Stimulated activated CD8-positive, alpha-beta memory T cell treated with anti-CD3 and anti-CD28 coated beads, Interleukin-4, amount 100 ng/mL, for 24 hours (primary cell): ENCODE data around the gene MRS2.

Experiments
- DNase-seq: peaks from one replicate; pipeline ENCODE4 v3.0.0-alpha.2; 2020; ENCODE audit warnings: low read depth

The MRS2 gene

GRCh38 chr6:24431045-24431451, 28.3 kb downstream of the MRS2 start:
- DNase-seq: no peak

- no peak for DNase-seq
These were observed 29.9 kb downstream of the MRS2 start for GRCh38 chr6:24432611-24433010.

- DNase-seq: no peak
These were observed 34.2 kb downstream of the MRS2 start for GRCh38 chr6:24436979-24437378.

GRCh38 chr6:24439858-24440539, 37.3 kb downstream of the MRS2 start:
- no peak for DNase-seq

- DNase-seq: no peak
These were observed 38.3 kb downstream of the MRS2 start for GRCh38 chr6:24440897-24441598.

- no peak for DNase-seq
These were observed 38.8 kb downstream of the MRS2 start for GRCh38 chr6:24441599-24441904.

- no peak for DNase-seq
These were observed 41.9 kb downstream of the MRS2 start for GRCh38 chr6:24444588-24444987.

GRCh38 chr6:24445704-24446103, 43.0 kb downstream of the MRS2 start:
- DNase-seq: no peak

GRCh38 chr6:24446670-24447069, 43.9 kb downstream of the MRS2 start:
- no peak for DNase-seq

GRCh38 chr6:24448396-24448795, 45.7 kb downstream of the MRS2 start:
- DNase-seq: no peak

- DNase-seq: no peak
These were observed 46.2 kb downstream of the MRS2 start for GRCh38 chr6:24448828-24449525.

- DNase-seq: no peak
These were observed 49.0 kb downstream of the MRS2 start for GRCh38 chr6:24451581-24452388.

- DNase-seq: no peak
These were observed 51.2 kb downstream of the MRS2 start for GRCh38 chr6:24453921-24454320.

- no peak for DNase-seq
These were observed 51.7 kb downstream of the MRS2 start for GRCh38 chr6:24454452-24454851.

- DNase-seq: no peak
These were observed 52.3 kb downstream of the MRS2 start for GRCh38 chr6:24455061-24455460.

GRCh38 chr6:24458134-24458533, 55.4 kb downstream of the MRS2 start:
- DNase-seq: no peak

GRCh38 chr6:24458941-24459340, 56.2 kb downstream of the MRS2 start:
- no peak for DNase-seq

GRCh38 chr6:24460966-24461365, 58.2 kb downstream of the MRS2 start:
- no peak for DNase-seq

- DNase-seq: no peak
These were observed 61.7 kb downstream of the MRS2 start for GRCh38 chr6:24464253-24465038.

- DNase-seq: no peak
These were observed 67.1 kb downstream of the MRS2 start for GRCh38 chr6:24469811-24470210.

- no peak for DNase-seq
These were observed 69.4 kb downstream of the MRS2 start for GRCh38 chr6:24472181-24472580.
